ENCODE results near the gene GADD45A. TPM values are rescaled to one million over a fixed set of nuclear protein-coding genes. Genes with fewer than 3 reads are reported as not detected.

Gene GADD45A
- total and polyA plus RNA-seq, 9 of the 15 experiments (the other 6 are each of a cell fraction or from before 2014, with no cell fraction given) = 21.3 to 156 (median 62.1) TPM

GRCh38 chr1:67664048-67664447, 21.0 kb upstream of the GADD45A start:
- Histone ChIP-seq H3K27me3 (ENCODE audit: control insufficient read depth in 2 of 2, insufficient read depth in 2 of 2, low read length in 2 of 2) (no peaks in the 10 kb centered on the region), H3K27ac (ENCODE audit: extremely low read depth, low read depth, low read length) (no peak overlapping the region), H3K4me2 (ENCODE audit: insufficient read depth, low read length) (no peak overlapping the region), H3K9ac (ENCODE audit: insufficient read depth in 1 of 2, low read depth in 2 of 2, low read length in 2 of 2) (no peak overlapping the region), H3K9me3 (replicated peaks; ENCODE audit: control insufficient read depth, insufficient read depth, low read depth, low read length) (no peaks in the 10 kb centered on the region), H4K20me1 (replicated peaks; ENCODE audit: control insufficient read depth, insufficient read depth, low read length) (no peaks in the 10 kb centered on the region), H3K79me2 (ENCODE audit: control insufficient read depth, insufficient read depth, low read length) (no peaks in the 10 kb centered on the region), H3K9me1 (ENCODE audit: control insufficient read depth, insufficient read depth, low read length) (no peaks in the 10 kb centered on the region), H3K4me3 (no peak overlapping the region), H3K4me1 (replicated peaks in 1 of 2; ENCODE audit: control insufficient read depth in 2 of 2, insufficient read depth in 2 of 2, low read length in 2 of 2) (peaks cover 0 to 4% of the 10 kb centered on the region in 2 experiments; a peak in 2 of 5 replicates), H3K36me3 (ENCODE audit: control insufficient read depth, insufficient read depth, low read length) (no peaks in the 10 kb centered on the region), H2AFZ (ENCODE audit: low read depth, low read length) (no peak overlapping the region)
- no peak for TF ChIP-seq KDM5B (IDR thresholded peaks at IDR 0.05; ENCODE audit: insufficient replicate concordance, low read depth, low read length)
- TF ChIP-seq CUX1 (CRISPR knock-in tag; IDR thresholded peaks at IDR 0.05) = no peak
- no peak for TF ChIP-seq ETV5 (CRISPR knock-in tag; IDR thresholded peaks at IDR 0.05; ENCODE audit: low read depth)
- no peak for TF ChIP-seq CREBBP (IDR thresholded peaks at IDR 0.05; ENCODE audit: low read depth, low read length)
- TF ChIP-seq ZNF445 (CRISPR knock-in tag; IDR thresholded peaks at IDR 0.05; ENCODE audit: low read depth) = no peak
- TF ChIP-seq RBFOX2 (IDR thresholded peaks at IDR 0.05; ENCODE audit: low read depth, low read length) = no peak
- FAIRE-seq = no peak
- in situ Hi-C loops (cut with MboI) (no loop called here), intact Hi-C loops (cut with micrococcal nuclease) (no loop called here)
- no peak for DNase-seq (ENCODE audit: extremely low read depth in 1 of 4, low spot score in 3 of 4)
- POLR2A ChIA-PET = interaction anchor here (1.0 kb wide), 1 partner anchor 22 kb away, joined by 4 read pairs; no protein-coding TSS in a partner anchor
- BruUV-seq (replicated peaks) = no TSS peak
- WGBS (ENCODE audit: insufficient coverage, low coverage, missing lambda C conversion rate) = 17% methylated on average over 1 of the region's 1 CpG
- CTCF ChIA-PET (ENCODE audit: low intra/inter-chr PET ratio) = no interaction called here
- ATAC-seq = no peak
